ENCODE results near the gene S100G.

Gene S100G

GRCh38 chrX:16702700-16703599 lies 53.0 kb downstream of the S100G start:
- ChIA-PET POLR2A (interaction anchor here (1.1 to 1.6 kb wide), 2 partner anchors 10 to 16 kb away, joined by 4 to 9 read pairs; partner anchors contain the start of genes CTPS2 and SYAP1), CTCF (interaction anchor here (0.7 kb wide), 1 partner anchor 119 kb away, joined by 4 read pairs; no protein-coding TSS in a partner anchor)
- no peak for TF ChIP-seq ARNT (IDR thresholded peaks at IDR 0.05)
- no peak for TF ChIP-seq NFRKB (IDR thresholded peaks at IDR 0.05)
- TF ChIP-seq SP1 (IDR thresholded peaks at IDR 0.05) = no peak
- no peak for TF ChIP-seq FOXK2 (IDR thresholded peaks at IDR 0.05)
- no peak for TF ChIP-seq FOXM1 (IDR thresholded peaks at IDR 0.05; ENCODE audit: borderline replicate concordance)
- TF ChIP-seq FOXA1 (IDR thresholded peaks at IDR 0.05) = no peak
- no peak for TF ChIP-seq LEF1 (IDR thresholded peaks at IDR 0.05; ENCODE audit: borderline replicate concordance)
- no peak for TF ChIP-seq ELF4 (IDR thresholded peaks at IDR 0.05)
- no peak for TF ChIP-seq BHLHE40 (IDR thresholded peaks at IDR 0.05; ENCODE audit: borderline replicate concordance)
- no peak for TF ChIP-seq CTBP1 (IDR thresholded peaks at IDR 0.05; ENCODE audit: borderline replicate concordance)
- no peak for TF ChIP-seq TARDBP (IDR thresholded peaks at IDR 0.05)
- TF ChIP-seq, protein P1, sequence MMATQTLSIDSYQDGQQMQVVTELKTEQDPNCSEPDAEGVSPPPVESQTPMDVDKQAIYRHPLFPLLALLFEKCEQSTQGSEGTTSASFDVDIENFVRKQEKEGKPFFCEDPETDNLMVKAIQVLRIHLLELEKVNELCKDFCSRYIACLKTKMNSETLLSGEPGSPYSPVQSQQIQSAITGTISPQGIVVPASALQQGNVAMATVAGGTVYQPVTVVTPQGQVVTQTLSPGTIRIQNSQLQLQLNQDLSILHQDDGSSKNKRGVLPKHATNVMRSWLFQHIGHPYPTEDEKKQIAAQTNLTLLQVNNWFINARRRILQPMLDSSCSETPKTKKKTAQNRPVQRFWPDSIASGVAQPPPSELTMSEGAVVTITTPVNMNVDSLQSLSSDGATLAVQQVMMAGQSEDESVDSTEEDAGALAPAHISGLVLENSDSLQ (IDR thresholded peaks at IDR 0.05) = no peak
- TF ChIP-seq SUZ12 (IDR thresholded peaks at IDR 0.05) = no peak
- no peak for TF ChIP-seq HDGF (IDR thresholded peaks at IDR 0.05; ENCODE audit: borderline replicate concordance)
- no peak for TF ChIP-seq ZNF384 (IDR thresholded peaks at IDR 0.05)
- no peak for TF ChIP-seq L3MBTL2 (conservative IDR thresholded peaks at IDR 0.05)
- no peak for DNase-seq (ENCODE audit: extremely low spot score)

Data from HEK293T (cell line).